AG04449 (cell line): ENCODE measurements around the gene SEC23IP.
"Not testable (repeated sequence)": the region's sequence is repeated elsewhere in the genome, so short reads cannot be mapped to it uniquely, and the experiment has no call there.

ENCODE experiments used
- CTCF ChIA-PET: fragments of 350-600 bp; formaldehyde crosslinking; extraction: SDS; loops from one replicate; lab custom pipeline; 2021; ENCODE audit warnings: antibody characterized with exemption; lab: Yijun Ruan, JAX
- POLR2A ChIA-PET: fragments of 400-600, 350-600 bp; formaldehyde crosslinking; extraction: SDS; loops from one replicate; lab custom pipeline; 2020; ENCODE audit warnings: antibody characterized with exemption, inconsistent platforms; lab: Yijun Ruan, JAX
- DNase-seq: peaks from one replicate; pipeline ENCODE4 v3.0.0-alpha.2; 2010; ENCODE audit warnings: low read depth, low spot score
- H3K4me3 ChIP-seq: 2 replicates; pipeline ENCODE4 v1.5.1; 2011; ENCODE audit warnings: low read depth, mild to moderate bottlenecking, control low read depth, low read length
- TF ChIP-seq, protein P1 (sequence below): IDR thresholded peaks from one replicate; pipeline ENCODE4 v1.5.1; 2011; ENCODE audit warnings: mild to moderate bottlenecking, moderate library complexity, low read length, control low read depth, inconsistent platforms; ENCODE audit not compliant: insufficient read depth; ENCODE audit errors: missing control alignments

SEC23IP gene

DNA sequence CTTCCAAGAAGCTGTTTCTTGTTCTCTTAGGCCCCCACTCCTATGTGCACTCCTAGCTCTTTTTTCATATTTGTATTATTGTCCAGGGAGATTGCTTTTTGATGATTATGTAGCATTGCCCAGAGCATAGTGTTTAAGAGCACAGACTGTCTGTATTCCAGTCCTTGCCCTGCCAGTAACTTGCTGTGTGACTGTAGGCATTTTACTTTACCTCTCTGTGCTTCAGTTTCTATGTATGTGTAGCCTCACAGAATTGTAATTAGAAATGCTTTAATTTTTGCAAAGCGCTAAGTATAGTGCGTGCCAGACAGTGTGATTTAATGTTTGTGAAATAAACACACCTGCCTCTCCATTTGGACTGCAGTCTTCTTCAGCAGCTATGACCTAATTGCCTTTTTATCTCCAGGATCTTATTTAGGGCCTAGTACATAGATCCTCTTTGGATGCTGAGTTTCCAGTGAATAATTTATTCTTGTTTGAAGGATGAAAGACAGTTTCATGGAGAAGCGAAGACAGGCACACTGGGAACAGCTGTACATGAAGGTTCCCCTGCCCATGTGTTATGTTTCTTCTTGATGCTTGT, 1.4 kb downstream of the SEC23IP start:
- no peak for DNase-seq
- ChIA-PET POLR2A (interaction anchor here (1.9 kb wide), 1 partner anchor 21 kb away, joined by 18 read pairs; the partner anchor contains the start of gene MCMBP), CTCF (no interaction called here)
- H3K4me3 ChIP-seq = peak overlapping the region; percentile 40
- TF ChIP-seq, protein P1, sequence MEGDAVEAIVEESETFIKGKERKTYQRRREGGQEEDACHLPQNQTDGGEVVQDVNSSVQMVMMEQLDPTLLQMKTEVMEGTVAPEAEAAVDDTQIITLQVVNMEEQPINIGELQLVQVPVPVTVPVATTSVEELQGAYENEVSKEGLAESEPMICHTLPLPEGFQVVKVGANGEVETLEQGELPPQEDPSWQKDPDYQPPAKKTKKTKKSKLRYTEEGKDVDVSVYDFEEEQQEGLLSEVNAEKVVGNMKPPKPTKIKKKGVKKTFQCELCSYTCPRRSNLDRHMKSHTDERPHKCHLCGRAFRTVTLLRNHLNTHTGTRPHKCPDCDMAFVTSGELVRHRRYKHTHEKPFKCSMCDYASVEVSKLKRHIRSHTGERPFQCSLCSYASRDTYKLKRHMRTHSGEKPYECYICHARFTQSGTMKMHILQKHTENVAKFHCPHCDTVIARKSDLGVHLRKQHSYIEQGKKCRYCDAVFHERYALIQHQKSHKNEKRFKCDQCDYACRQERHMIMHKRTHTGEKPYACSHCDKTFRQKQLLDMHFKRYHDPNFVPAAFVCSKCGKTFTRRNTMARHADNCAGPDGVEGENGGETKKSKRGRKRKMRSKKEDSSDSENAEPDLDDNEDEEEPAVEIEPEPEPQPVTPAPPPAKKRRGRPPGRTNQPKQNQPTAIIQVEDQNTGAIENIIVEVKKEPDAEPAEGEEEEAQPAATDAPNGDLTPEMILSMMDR = no peak

- ChIA-PET CTCF (interaction anchor here (0.9 to 2.6 kb wide), 3 partner anchors 10 to 209 kb away, joined by 4 to 11 read pairs (median 4); no protein-coding TSS in a partner anchor), POLR2A (no interaction called here)
- H3K4me3 ChIP-seq = no peak overlapping the region
- DNase-seq = no peak
- TF ChIP-seq, protein P1 = no peak
Observed at GRCh38 chr10:119896061-119896655, 3.6 kb downstream of the SEC23IP start.

- ChIA-PET CTCF (interaction anchor here (0.9 to 2.6 kb wide), 3 partner anchors 9 to 210 kb away, joined by 4 to 11 read pairs (median 4); no protein-coding TSS in a partner anchor), POLR2A (no interaction called here)
- no peak overlapping the region for H3K4me3 ChIP-seq
- TF ChIP-seq, protein P1 = no peak
- DNase-seq = no peak
Observed at GRCh38 chr10:119896937-119897770, 4.6 kb downstream of the SEC23IP start.

DNA sequence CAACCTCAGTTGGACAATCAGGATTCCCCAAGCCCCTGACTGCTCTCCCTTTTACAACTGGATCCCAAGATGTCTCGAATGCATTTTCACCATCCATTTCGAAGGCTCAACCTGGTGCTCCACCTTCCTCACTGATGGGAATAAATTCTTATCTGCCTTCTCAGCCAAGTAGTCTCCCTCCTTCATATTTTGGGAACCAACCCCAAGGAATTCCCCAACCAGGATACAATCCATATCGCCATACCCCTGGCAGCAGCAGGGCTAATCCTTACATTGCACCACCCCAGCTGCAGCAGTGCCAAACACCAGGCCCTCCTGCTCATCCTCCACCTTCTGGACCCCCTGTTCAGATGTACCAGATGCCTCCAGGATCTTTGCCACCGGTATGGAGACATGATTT, 6.0 kb downstream of the SEC23IP start:
- DNase-seq = no peak
- POLR2A ChIA-PET = no interaction called here
- CTCF ChIA-PET = no interaction called here
- TF ChIP-seq, protein P1 = no peak
- no peak overlapping the region for H3K4me3 ChIP-seq

DNA sequence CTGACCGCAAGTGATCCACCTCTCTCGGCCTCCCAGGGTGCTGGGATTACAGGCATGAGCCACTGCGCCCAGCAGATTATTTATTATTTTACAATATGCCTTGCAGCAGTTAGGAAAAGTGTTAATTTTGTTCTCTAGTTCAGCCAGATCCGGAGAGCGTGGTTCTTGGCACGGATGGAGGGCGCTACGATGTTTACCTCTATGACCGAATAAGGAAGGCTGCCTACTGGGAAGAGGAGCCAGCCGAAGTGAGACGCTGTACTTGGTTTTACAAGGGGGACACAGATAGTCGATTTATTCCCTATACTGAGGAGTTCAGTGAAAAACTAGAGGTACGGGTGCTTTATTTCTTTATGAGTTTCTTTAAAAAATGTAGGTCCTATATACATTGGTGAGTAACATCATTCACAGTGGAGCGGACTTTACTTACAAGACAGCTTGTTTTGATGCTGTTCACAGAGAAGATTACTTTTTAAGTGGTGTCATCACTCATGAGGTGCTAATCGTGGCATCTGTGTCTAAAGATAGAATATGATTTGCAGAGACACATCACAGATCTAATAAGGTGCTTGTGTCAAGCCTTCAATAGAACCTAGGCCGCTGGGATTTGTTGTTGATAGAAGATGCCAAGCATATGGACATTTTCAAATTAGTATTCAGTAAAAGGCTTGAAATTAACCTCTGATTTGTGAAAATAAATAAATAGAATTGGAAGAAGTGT, 11.6 kb downstream of the SEC23IP start:
- no peak overlapping the region for H3K4me3 ChIP-seq
- no peak for DNase-seq
- ChIA-PET CTCF (no interaction called here), POLR2A (no interaction called here)
- TF ChIP-seq, protein P1 = no peak

DNA sequence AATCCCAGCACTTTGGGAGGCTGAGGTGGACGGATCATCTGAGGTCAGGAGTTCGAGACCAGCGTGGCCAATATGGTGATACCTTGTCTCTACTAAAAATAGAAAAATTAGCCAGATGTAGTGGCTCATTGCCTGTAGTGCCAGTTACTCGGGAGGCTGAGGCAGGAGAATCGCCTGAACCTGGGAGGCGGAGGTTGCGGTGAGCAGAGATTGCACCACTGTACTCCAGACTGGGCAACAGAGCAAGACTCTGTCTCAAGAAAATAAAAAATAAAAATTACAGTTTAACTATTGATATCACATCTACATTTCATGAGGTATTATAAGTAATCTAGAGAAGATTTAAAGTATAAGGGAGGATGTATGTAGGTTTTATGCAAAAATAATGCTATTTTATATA, 15.2 kb downstream of the SEC23IP start:
- POLR2A ChIA-PET, DNase-seq, CTCF ChIA-PET, H3K4me3 ChIP-seq: not testable (repeated sequence)
